Measurements from ENCODE around the gene COL18A1.

- TF ChIP-seq CTCF (IDR thresholded peaks at IDR 0.05; ENCODE audit: poor library complexity) (no peak), EZH2 (IDR thresholded peaks at IDR 0.05; ENCODE audit: borderline replicate concordance) (no peak), EZH2phosphoT487 (IDR thresholded peaks at IDR 0.05; ENCODE audit: low read depth, severe bottlenecking, unreplicated experiment) (no peak)
These were observed 33.6 kb downstream of the COL18A1 start for GRCh38 chr21:45438391-45439145.

All from hepatocyte (in vitro differentiated cells).